Ishikawa (cell line): Measurements from ENCODE around the gene GFY.

Experiments used
- CEBPB ChIP-seq: IDR thresholded peaks from 2 replicates; pipeline ENCODE4 v1.6.1; 2012
- CREB1 ChIP-seq: IDR thresholded peaks from 2 replicates; pipeline ENCODE4 v1.6.1; 2012; ENCODE audit warnings: low read depth
- EGR1 ChIP-seq: IDR thresholded peaks from 2 replicates; pipeline ENCODE4 v1.6.1; 2012
- EP300 ChIP-seq: IDR thresholded peaks from 2 replicates; pipeline ENCODE4 v1.6.1; 2012; ENCODE audit warnings: borderline replicate concordance
- NFIC ChIP-seq: IDR thresholded peaks from 2 replicates; pipeline ENCODE4 v1.6.1; 2012
- RAD21 ChIP-seq: IDR thresholded peaks from 2 replicates; pipeline ENCODE4 v1.6.1; 2012; ENCODE audit warnings: low read depth
- TAF1 ChIP-seq: IDR thresholded peaks from 2 replicates; pipeline ENCODE4 v1.6.1; 2012; ENCODE audit warnings: low read depth, mild to moderate bottlenecking
- TEAD4 ChIP-seq: IDR thresholded peaks from 2 replicates; pipeline ENCODE4 v1.6.1; 2012
- USF1 ChIP-seq: IDR thresholded peaks from 2 replicates; pipeline ENCODE4 v1.6.1; 2012
- YY1 ChIP-seq: IDR thresholded peaks from 2 replicates; pipeline ENCODE4 v1.6.1; 2012; ENCODE audit warnings: low read depth
- TF ChIP-seq, protein P1 (sequence below): IDR thresholded peaks from 2 replicates; pipeline ENCODE4 v1.6.1; 2012; ENCODE audit warnings: low read depth, mild to moderate bottlenecking

GRCh38 chr19:49415810-49416200, 9.4 kb upstream of the GFY start:
- no peak for TF ChIP-seq EP300
- TF ChIP-seq YY1: no peak
- TF ChIP-seq TEAD4: no peak
- no peak for TF ChIP-seq CEBPB
- TF ChIP-seq EGR1: no peak
- no peak for TF ChIP-seq USF1
- TF ChIP-seq CREB1: no peak
- no peak for TF ChIP-seq RAD21
- TF ChIP-seq, protein P1, sequence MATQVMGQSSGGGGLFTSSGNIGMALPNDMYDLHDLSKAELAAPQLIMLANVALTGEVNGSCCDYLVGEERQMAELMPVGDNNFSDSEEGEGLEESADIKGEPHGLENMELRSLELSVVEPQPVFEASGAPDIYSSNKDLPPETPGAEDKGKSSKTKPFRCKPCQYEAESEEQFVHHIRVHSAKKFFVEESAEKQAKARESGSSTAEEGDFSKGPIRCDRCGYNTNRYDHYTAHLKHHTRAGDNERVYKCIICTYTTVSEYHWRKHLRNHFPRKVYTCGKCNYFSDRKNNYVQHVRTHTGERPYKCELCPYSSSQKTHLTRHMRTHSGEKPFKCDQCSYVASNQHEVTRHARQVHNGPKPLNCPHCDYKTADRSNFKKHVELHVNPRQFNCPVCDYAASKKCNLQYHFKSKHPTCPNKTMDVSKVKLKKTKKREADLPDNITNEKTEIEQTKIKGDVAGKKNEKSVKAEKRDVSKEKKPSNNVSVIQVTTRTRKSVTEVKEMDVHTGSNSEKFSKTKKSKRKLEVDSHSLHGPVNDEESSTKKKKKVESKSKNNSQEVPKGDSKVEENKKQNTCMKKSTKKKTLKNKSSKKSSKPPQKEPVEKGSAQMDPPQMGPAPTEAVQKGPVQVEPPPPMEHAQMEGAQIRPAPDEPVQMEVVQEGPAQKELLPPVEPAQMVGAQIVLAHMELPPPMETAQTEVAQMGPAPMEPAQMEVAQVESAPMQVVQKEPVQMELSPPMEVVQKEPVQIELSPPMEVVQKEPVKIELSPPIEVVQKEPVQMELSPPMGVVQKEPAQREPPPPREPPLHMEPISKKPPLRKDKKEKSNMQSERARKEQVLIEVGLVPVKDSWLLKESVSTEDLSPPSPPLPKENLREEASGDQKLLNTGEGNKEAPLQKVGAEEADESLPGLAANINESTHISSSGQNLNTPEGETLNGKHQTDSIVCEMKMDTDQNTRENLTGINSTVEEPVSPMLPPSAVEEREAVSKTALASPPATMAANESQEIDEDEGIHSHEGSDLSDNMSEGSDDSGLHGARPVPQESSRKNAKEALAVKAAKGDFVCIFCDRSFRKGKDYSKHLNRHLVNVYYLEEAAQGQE: no peak
- no peak for TF ChIP-seq TAF1
- no peak for TF ChIP-seq NFIC
